ENCODE results near the gene SAAL1. TPM values are rescaled to one million over a fixed set of nuclear protein-coding genes. Genes with fewer than 3 reads are reported as not detected.

The SAAL1 gene
- polyA plus RNA-seq, 1 donor (not counting 4 experiments of a cell fraction or from before 2014, with no cell fraction given), result 28.3 TPM

- H4K20me1 ChIP-seq (ENCODE audit: control insufficient read depth, extremely low read depth, insufficient read depth, low read length), result no peaks in the 10 kb centered on the region
- dilution Hi-C loops (cut with MboI; ENCODE audit: extremely low pct_ligation_motif_present, low sequenced_read_pairs), result no loop called here
- DNase-seq (ENCODE audit: low read depth, low spot score), result no peak
- no peak overlapping the region for H3K4me3 ChIP-seq (ENCODE audit: control insufficient read depth in 2 of 3, extremely low read depth in 1 of 3, insufficient read depth in 2 of 3, low read depth in 1 of 3, low read length in 3 of 3)
- H3K9ac ChIP-seq (ENCODE audit: control insufficient read depth, extremely low read depth, insufficient read depth, low read length), result no peak overlapping the region
- H3K9me1 ChIP-seq (ENCODE audit: control insufficient read depth, extremely low read depth, insufficient read depth, low read length), result no peaks in the 10 kb centered on the region
- peaks cover 15 to 18% of the 10 kb centered on the region in 2 experiments for H3K36me3 ChIP-seq (ENCODE audit: control insufficient read depth in 2 of 2, extremely low read depth in 1 of 2, insufficient read depth in 2 of 2, low read length in 2 of 2)
- no peak overlapping the region for H3K27ac ChIP-seq (ENCODE audit: control insufficient read depth, insufficient read depth, low read length)
- no peaks in the 10 kb centered on the region for H3K9me3 ChIP-seq (ENCODE audit: control insufficient read depth, low read depth, low read length)
- no peaks in the 10 kb centered on the region for H3K79me2 ChIP-seq (ENCODE audit: control insufficient read depth, insufficient read depth, low read length)
- H2AFZ ChIP-seq (ENCODE audit: control insufficient read depth, low read length), result no peak overlapping the region
- no peaks in the 10 kb centered on the region for H3K27me3 ChIP-seq (ENCODE audit: control insufficient read depth, extremely low read depth, insufficient read depth, low read length)
- FAIRE-seq, result no peak
- no peak overlapping the region for H3K4me2 ChIP-seq (ENCODE audit: control insufficient read depth, extremely low read depth, insufficient read depth, low read depth, low read length)
- peaks cover 2% of the 10 kb centered on the region for H3K4me1 ChIP-seq (ENCODE audit: control insufficient read depth, extremely low read depth, insufficient read depth, low read length)
- TF ChIP-seq CTCF (optimal IDR thresholded peaks at IDR 0.05 in 1 of 3, IDR thresholded peaks at IDR 0.05 in 1 of 3, conservative IDR thresholded peaks at IDR 0.05 in 1 of 3; ENCODE audit: extremely low read depth in 1 of 3, insufficient read depth in 2 of 3, low read length in 3 of 3), result no peak
- TF ChIP-seq EZH2 (IDR thresholded peaks at IDR 0.05; ENCODE audit: low read length), result no peak
Measured at GRCh38 chr11:18088366-18088765, 17.5 kb downstream of the SAAL1 start.

- Histone ChIP-seq H3K4me1 (ENCODE audit: control insufficient read depth, extremely low read depth, insufficient read depth, low read length) (no peaks in the 10 kb centered on the region), H3K4me2 (ENCODE audit: control insufficient read depth, extremely low read depth, insufficient read depth, low read depth, low read length) (no peak overlapping the region), H3K9ac (ENCODE audit: control insufficient read depth, extremely low read depth, insufficient read depth, low read length) (no peak overlapping the region), H3K9me1 (ENCODE audit: control insufficient read depth, extremely low read depth, insufficient read depth, low read length) (no peaks in the 10 kb centered on the region), H3K27ac (ENCODE audit: control insufficient read depth, insufficient read depth, low read length) (no peak overlapping the region), H3K27me3 (ENCODE audit: control insufficient read depth, extremely low read depth, insufficient read depth, low read length) (no peaks in the 10 kb centered on the region), H4K20me1 (ENCODE audit: control insufficient read depth, extremely low read depth, insufficient read depth, low read length) (no peaks in the 10 kb centered on the region), H3K9me3 (ENCODE audit: control insufficient read depth, low read depth, low read length) (no peaks in the 10 kb centered on the region), H3K36me3 (ENCODE audit: control insufficient read depth in 2 of 2, extremely low read depth in 1 of 2, insufficient read depth in 2 of 2, low read length in 2 of 2) (peaks cover 4 to 6% of the 10 kb centered on the region in 2 experiments), H2AFZ (ENCODE audit: control insufficient read depth, low read length) (no peak overlapping the region), H3K4me3 (ENCODE audit: control insufficient read depth in 2 of 3, extremely low read depth in 1 of 3, insufficient read depth in 2 of 3, low read depth in 1 of 3, low read length in 3 of 3) (no peak overlapping the region), H3K79me2 (ENCODE audit: control insufficient read depth, insufficient read depth, low read length) (no peaks in the 10 kb centered on the region)
- DNase-seq (ENCODE audit: low read depth, low spot score) (no peak), FAIRE-seq (no peak)
- no peak for TF ChIP-seq CTCF (optimal IDR thresholded peaks at IDR 0.05 in 1 of 3, IDR thresholded peaks at IDR 0.05 in 1 of 3, conservative IDR thresholded peaks at IDR 0.05 in 1 of 3; ENCODE audit: extremely low read depth in 1 of 3, insufficient read depth in 2 of 3, low read length in 3 of 3)
- dilution Hi-C loops (cut with MboI; ENCODE audit: extremely low pct_ligation_motif_present, low sequenced_read_pairs), result no loop called here
Measured at GRCh38 chr11:18081551-18081950, 24.3 kb downstream of the SAAL1 start.

Data from keratinocyte (primary cell).